Mesothelial cell of epicardium (in vitro differentiated cells): ENCODE measurements around the gene EXOC3L2. TPM values are rescaled to one million over a fixed set of nuclear protein-coding genes. Genes with fewer than 3 reads are reported as not detected.

Experiments used
- DNase-seq, 2 experiments: peaks; one replicate each; pipeline ENCODE4 v3.0.0; 2021; ENCODE audit warnings: low spot score in 2 of 2; ENCODE audit not compliant: unreplicated experiment in 2 of 2
- H3K27ac Mint-ChIP-seq: 2 replicates; pipeline ENCODE4 v1.8.0; 2021; ENCODE audit warnings: mixed read lengths
- H3K27me3 Mint-ChIP-seq: 2 replicates; pipeline ENCODE4 v1.8.0; 2021; ENCODE audit warnings: low read depth, mixed read lengths
- H3K36me3 Mint-ChIP-seq: 2 replicates; pipeline ENCODE4 v1.8.0; 2021; ENCODE audit warnings: mixed read lengths
- H3K4me1 Mint-ChIP-seq: 2 replicates; pipeline ENCODE4 v1.8.0; 2021; ENCODE audit warnings: mixed read lengths
- H3K4me3 Mint-ChIP-seq: 2 replicates; pipeline ENCODE4 v1.8.0; 2021; ENCODE audit warnings: mild to moderate bottlenecking, moderate library complexity, mixed read lengths
- H3K9me3 Mint-ChIP-seq: 2 replicates; pipeline ENCODE4 v1.8.0; 2021; ENCODE audit warnings: mixed read lengths
- total RNA-seq: library from RNA; stranded (reverse); gene quantifications from 3 replicates; pipeline ENCODE4 v1.2.1, GENCODE V29; 2021
- TF ChIP-seq, protein P1 (sequence below): fragments of 200-600 bp; sonication (generic); IDR thresholded peaks from one replicate; pipeline ENCODE4 v1.5.0; 2021; ENCODE audit warnings: antibody characterized with exemption; ENCODE audit not compliant: unreplicated experiment

EXOC3L2 gene
- total RNA-seq, 1 donor from 2014 or later = 1.6 TPM

DNA sequence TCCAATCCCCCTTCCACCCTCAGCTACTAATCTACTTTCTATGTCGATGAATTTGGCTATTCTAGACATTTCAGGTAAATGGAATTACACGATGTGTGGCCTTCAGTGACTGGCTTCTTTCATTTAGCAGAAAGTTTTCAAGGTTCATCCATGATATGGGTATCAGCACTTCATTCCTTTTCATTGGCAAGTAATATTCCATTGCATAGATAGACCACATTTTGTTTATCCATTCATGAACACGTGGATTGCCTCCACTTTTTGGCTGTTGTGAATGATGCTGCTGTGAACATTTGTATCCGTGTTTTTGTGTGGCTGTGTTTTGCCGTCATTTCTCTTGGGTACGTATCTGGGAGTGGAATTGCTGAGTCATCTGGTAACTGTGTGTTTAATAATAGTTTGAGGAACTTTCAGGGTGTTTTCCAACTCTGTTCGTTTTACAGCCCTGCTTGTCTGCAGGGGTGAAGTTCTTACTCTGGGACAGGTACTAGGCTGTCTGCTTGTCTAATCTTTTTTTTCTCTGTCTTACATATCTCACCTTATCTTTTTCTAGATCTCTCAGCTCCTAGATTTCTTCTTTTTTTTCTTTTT, 38.3 kb upstream of the EXOC3L2 start:
- Mint-ChIP-seq H3K36me3 (peaks cover 37% of the 10 kb centered on the region), H3K4me3 (no peak overlapping the region), H3K27ac (no peak overlapping the region), H3K9me3 (peaks cover 7% of the 10 kb centered on the region), H3K27me3 (no peaks in the 10 kb centered on the region), H3K4me1 (peaks cover 2% of the 10 kb centered on the region)
- no peak for DNase-seq
- TF ChIP-seq, protein P1, sequence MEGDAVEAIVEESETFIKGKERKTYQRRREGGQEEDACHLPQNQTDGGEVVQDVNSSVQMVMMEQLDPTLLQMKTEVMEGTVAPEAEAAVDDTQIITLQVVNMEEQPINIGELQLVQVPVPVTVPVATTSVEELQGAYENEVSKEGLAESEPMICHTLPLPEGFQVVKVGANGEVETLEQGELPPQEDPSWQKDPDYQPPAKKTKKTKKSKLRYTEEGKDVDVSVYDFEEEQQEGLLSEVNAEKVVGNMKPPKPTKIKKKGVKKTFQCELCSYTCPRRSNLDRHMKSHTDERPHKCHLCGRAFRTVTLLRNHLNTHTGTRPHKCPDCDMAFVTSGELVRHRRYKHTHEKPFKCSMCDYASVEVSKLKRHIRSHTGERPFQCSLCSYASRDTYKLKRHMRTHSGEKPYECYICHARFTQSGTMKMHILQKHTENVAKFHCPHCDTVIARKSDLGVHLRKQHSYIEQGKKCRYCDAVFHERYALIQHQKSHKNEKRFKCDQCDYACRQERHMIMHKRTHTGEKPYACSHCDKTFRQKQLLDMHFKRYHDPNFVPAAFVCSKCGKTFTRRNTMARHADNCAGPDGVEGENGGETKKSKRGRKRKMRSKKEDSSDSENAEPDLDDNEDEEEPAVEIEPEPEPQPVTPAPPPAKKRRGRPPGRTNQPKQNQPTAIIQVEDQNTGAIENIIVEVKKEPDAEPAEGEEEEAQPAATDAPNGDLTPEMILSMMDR = no peak

DNA sequence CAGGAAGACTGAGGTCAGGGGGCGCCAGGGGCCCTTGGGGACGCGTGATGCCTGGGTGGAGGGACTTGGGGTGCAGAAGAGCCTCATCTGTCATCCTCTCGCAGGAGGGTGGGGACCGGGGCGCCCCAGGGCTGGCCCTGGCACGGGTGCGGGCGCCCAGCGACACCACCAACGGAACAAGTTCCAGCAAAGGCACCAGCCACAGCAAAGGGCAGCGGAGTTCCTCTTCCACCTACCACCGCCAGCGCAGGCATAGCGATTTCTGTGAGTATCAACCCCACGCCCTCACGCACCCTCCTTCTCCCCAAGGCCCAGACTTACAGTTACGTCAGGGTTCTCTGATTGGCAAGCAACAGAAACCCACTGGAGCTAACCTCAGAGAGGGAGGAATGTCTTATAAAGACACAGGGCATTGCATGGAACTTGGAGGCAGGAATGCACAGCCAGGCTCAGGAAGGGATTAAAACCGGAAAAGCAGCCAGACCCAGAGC, 35.3 kb upstream of the EXOC3L2 start:
- H3K9me3 Mint-ChIP-seq = peaks cover 7% of the 10 kb centered on the region

DNA sequence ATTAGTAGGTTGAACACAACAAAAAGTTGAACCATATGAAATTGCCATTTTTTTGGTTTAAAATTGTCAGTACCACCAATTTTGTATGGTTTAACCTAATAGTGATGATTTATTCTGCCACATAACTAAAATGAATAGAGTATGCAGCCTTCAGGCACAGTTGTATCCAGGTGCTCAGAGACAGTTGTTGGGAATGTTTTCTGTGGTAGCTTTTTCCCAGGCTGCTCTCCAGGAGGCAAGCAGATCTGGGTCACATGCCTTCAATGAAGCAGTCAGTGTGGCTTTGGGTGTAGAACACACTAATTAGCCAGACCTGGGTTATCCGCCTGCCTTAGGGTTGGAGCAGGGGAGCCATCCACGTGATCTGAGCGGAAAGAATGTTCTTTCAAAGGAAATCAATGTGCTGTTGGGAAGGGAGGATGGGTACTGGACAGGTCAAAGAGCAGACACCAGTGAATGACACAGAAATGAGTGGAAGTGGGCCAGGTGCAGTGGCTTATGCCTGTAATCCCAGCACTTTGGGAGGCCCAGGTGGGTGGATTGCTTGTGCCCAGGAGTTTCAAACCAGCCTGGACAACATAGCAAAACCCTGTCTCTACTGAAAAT, 34.5 kb upstream of the EXOC3L2 start:
- H3K9me3 Mint-ChIP-seq = peaks cover 7% of the 10 kb centered on the region
- H3K4me3 Mint-ChIP-seq = no peak overlapping the region
- peak overlapping the region; percentile 72 for H3K27ac Mint-ChIP-seq
- H3K4me1 Mint-ChIP-seq = peaks cover 11% of the 10 kb centered on the region
- DNase-seq = no peak
- no peaks in the 10 kb centered on the region for H3K27me3 Mint-ChIP-seq
- TF ChIP-seq, protein P1 = no peak
- peaks cover 30% of the 10 kb centered on the region for H3K36me3 Mint-ChIP-seq

More for the DNA sequence above, 35.3 kb upstream of the EXOC3L2 start:
- Mint-ChIP-seq H3K27me3 (no peaks in the 10 kb centered on the region), H3K4me1 (peaks cover 9% of the 10 kb centered on the region), H3K4me3 (no peak overlapping the region), H3K27ac (peak overlapping the region; percentile 67), H3K36me3 (peaks cover 34% of the 10 kb centered on the region)
- TF ChIP-seq, protein P1 = no peak
- no peak for DNase-seq

DNA sequence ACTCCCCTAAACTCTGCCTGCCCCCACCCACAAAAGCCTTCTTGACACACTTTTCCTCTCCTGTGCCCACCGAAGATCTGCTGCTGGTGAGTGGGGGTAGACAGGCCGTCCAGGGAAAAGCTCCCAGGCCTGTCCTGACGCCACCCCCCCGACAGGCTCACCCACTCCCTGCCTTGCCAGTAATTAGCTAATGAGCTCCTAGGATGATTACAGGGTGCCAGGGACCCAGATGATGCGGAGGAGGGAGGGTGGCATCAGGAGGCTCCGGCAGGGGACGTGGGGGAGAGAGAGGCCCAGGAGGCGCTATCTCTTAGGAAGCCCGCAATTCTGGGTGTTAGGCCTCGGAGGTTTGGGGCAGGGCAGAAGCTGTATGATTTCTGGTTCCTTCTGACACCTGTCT, 32.9 kb upstream of the EXOC3L2 start:
- peaks cover 16% of the 10 kb centered on the region for H3K4me1 Mint-ChIP-seq
- H3K27ac Mint-ChIP-seq = no peak overlapping the region
- no peak for DNase-seq
- H3K27me3 Mint-ChIP-seq = no peaks in the 10 kb centered on the region
- TF ChIP-seq, protein P1 = no peak
- no peaks in the 10 kb centered on the region for H3K9me3 Mint-ChIP-seq
- H3K4me3 Mint-ChIP-seq = no peak overlapping the region
- peaks cover 29% of the 10 kb centered on the region for H3K36me3 Mint-ChIP-seq

DNA sequence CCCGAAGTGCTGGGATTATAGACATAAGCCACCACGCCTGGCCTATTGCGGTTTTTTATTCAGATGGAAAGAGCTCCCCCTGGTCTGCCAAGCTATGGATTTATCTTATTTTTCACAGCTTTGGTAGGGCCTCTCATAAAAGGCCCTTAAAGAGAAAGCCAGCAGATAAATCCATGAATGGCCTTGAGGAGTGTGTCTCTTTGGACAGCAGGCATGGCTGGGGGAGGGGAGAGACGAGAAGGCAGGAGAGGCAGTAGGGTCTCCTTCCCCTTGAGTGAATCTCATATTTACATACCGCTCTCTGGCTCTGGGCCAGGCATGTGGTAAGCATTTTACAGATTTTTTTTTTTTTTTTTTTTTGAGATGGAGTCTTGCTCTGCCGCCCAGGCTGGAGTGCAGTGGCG, 31.1 kb upstream of the EXOC3L2 start:
- peak; percentile 76 to 78 for DNase-seq
- Mint-ChIP-seq H3K4me1 (peaks cover 22% of the 10 kb centered on the region), H3K4me3 (no peak overlapping the region), H3K27me3 (no peaks in the 10 kb centered on the region), H3K27ac (peak overlapping the region; percentile 64), H3K9me3 (no peaks in the 10 kb centered on the region), H3K36me3 (peaks cover 21% of the 10 kb centered on the region)
- TF ChIP-seq, protein P1 = no peak
